K562 (cell line): Measurements from ENCODE around the gene KRTAP4-11. TPM values are rescaled to one million over a fixed set of nuclear protein-coding genes. Genes with fewer than 3 reads are reported as not detected.

ENCODE experiments used
- CCNT2 ChIP-seq: IDR thresholded peaks from 2 replicates; pipeline ENCODE4 v1.6.1; 2011; ENCODE audit warnings: borderline replicate concordance, low read depth, mild to moderate bottlenecking, moderate library complexity, mixed read lengths, low read length; ENCODE audit not compliant: insufficient read length; ENCODE audit errors: extremely low read depth
- NFATC3 ChIP-seq: fragments of 450-650 bp; IDR thresholded peaks from 2 replicates; pipeline ENCODE4 v1.6.1; 2017; ENCODE audit warnings: mild to moderate bottlenecking
- RERE ChIP-seq: sonication (generic); formaldehyde crosslinking; IDR thresholded peaks from 2 replicates; pipeline ENCODE4 v1.8.0; 2023; ENCODE audit warnings: missing genetic modification reagents, mild to moderate bottlenecking, borderline replicate concordance
- SIX5 ChIP-seq, 2 experiments: IDR thresholded peaks; 2 replicates each; pipeline ENCODE4 v1.6.1; 2011; ENCODE audit warnings: low read length in 2 of 2, borderline replicate concordance in 1 of 2, low read depth in 1 of 2, mild to moderate bottlenecking in 1 of 2, moderate library complexity in 1 of 2; ENCODE audit not compliant: insufficient read depth in 1 of 2
- STAT5B ChIP-seq: fragments of 250-450 bp; sonication (Bioruptor Pico); IDR thresholded peaks from 2 replicates; pipeline ENCODE4 v1.8.0; 2021; ENCODE audit warnings: mild to moderate bottlenecking, inconsistent platforms
- TBL1XR1 ChIP-seq, 2 experiments: IDR thresholded peaks; 2 replicates each; pipeline ENCODE4 v1.6.1; 2012; ENCODE audit warnings: improper control_type of control experiment in 2 of 2, low read length in 2 of 2, mild to moderate bottlenecking in 1 of 2
- ZNF24 ChIP-seq: fragments of 450-650 bp; IDR thresholded peaks from 2 replicates; pipeline ENCODE4 v1.6.1; 2016
- polyA plus RNA-seq, 8 experiments: library from polyadenylated mRNA; depleted of rRNA in 4 of 8; stranded (reverse) in 5 of 8; unstranded in 3 of 8; fragments of >200 nt; fragmentation: Nextera tagmentation in 2 of 8; fragmentation: Illumina TruSeq in 1 of 8; extraction: Ambion mirVana in 2 of 8; extraction: Trizol in 1 of 8; gene quantifications; 2 replicates each; pipeline versions ENCODE4 v1.2.1 to v1.2.3, GENCODE V29; 2011 to 2014; ENCODE audit warnings: inconsistent platforms in 1 of 8, missing spikeins in 1 of 8
- total RNA-seq, 7 experiments: library from RNA; depleted of rRNA in 6 of 7; stranded (reverse); fragments of >200 nt in 6 of 7; fragmentation: Illumina TruSeq in 2 of 7; extraction: Trizol in 2 of 7; gene quantifications; 2 replicates each; pipeline versions ENCODE4 v1.2.1 to v1.2.3, GENCODE V29; 2011 to 2021; ENCODE audit warnings: low replicate concordance in 1 of 7

KRTAP4-11 gene
- total and polyA plus RNA-seq, 9 of the 15 experiments (the other 6 are each of a cell fraction or from before 2014, with no cell fraction given): not detected

- TF ChIP-seq RERE (CRISPR knock-in tag) (no peak), CCNT2 (no peak), STAT5B (no peak), NFATC3 (no peak), ZNF24 (no peak), SIX5 (IDR thresholded peaks at IDR 0.05; ENCODE audit: borderline replicate concordance in 1 of 2, insufficient read depth in 1 of 2, low read depth in 1 of 2, low read length in 2 of 2) (no peak), TBL1XR1 (IDR thresholded peaks at IDR 0.05; ENCODE audit: low read length in 2 of 2) (no peak)
Measured at GRCh38 chr17:41131979-41132378, 13.8 kb upstream of the KRTAP4-11 start (continued).
